HepG2 (cell line): ENCODE data around the gene DSG2. TPM values are rescaled to one million over a fixed set of nuclear protein-coding genes. Genes with fewer than 3 reads are reported as not detected.
A peak's percentile ranks its signal among the peaks of the same experiment; 100 is the strongest.

Experiments
- ATAD3A ChIP-seq: sonication (generic); formaldehyde crosslinking; IDR thresholded peaks from 2 replicates; pipeline ENCODE4 v1.4.0; 2020; ENCODE audit warnings: missing genetic modification reagents
- BRD4 ChIP-seq: sonication (generic); formaldehyde crosslinking; IDR thresholded peaks from 2 replicates; pipeline ENCODE4 v1.4.0; 2020; ENCODE audit warnings: missing genetic modification reagents
- ELF4 ChIP-seq: sonication (generic); formaldehyde crosslinking; IDR thresholded peaks from 2 replicates; pipeline ENCODE4 v1.5.0; 2020; ENCODE audit warnings: missing genetic modification reagents, mild to moderate bottlenecking, moderate library complexity, borderline replicate concordance
- GRHL1 ChIP-seq: sonication (generic); formaldehyde crosslinking; conservative IDR thresholded peaks from 2 replicates; pipeline ENCODE4 v1.8.0; 2022; ENCODE audit warnings: missing genetic modification reagents
- HDAC2 ChIP-seq: sonication (generic); formaldehyde crosslinking; IDR thresholded peaks from 2 replicates; pipeline ENCODE4 v1.4.0; 2020; ENCODE audit warnings: missing genetic modification reagents
- MBD4 ChIP-seq: IDR thresholded peaks from 2 replicates; pipeline ENCODE4 v1.6.1; 2012; ENCODE audit warnings: low read length, inconsistent platforms, borderline replicate concordance
- MTF1 ChIP-seq: sonication (generic); formaldehyde crosslinking; IDR thresholded peaks from 2 replicates; pipeline ENCODE4 v1.5.0; 2020; ENCODE audit warnings: missing genetic modification reagents
- NCOR1 ChIP-seq: fragments of 200-600 bp; sonication (generic); IDR thresholded peaks from 2 replicates; pipeline ENCODE4 v1.7.0; 2017; ENCODE audit warnings: antibody characterized with exemption, low read length, borderline replicate concordance
- NR1H2 ChIP-seq: sonication (generic); formaldehyde crosslinking; IDR thresholded peaks from 2 replicates; pipeline ENCODE4 v1.8.1; 2022; ENCODE audit warnings: low read depth, missing genetic modification reagents, borderline replicate concordance
- POGZ ChIP-seq: sonication (generic); formaldehyde crosslinking; IDR thresholded peaks from 2 replicates; pipeline ENCODE4 v1.4.0; 2020; ENCODE audit warnings: mild to moderate bottlenecking, missing genetic modification reagents
- YY1 ChIP-seq: IDR thresholded peaks from 2 replicates; pipeline ENCODE4 v1.6.1; 2011; ENCODE audit warnings: low read length, low read depth, moderate library complexity, mild to moderate bottlenecking; ENCODE audit not compliant: insufficient read depth, insufficient replicate concordance
- ZNF232 ChIP-seq: sonication (generic); formaldehyde crosslinking; IDR thresholded peaks from 2 replicates; pipeline ENCODE4 v1.4.0; 2020; ENCODE audit warnings: missing genetic modification reagents, borderline replicate concordance
- ZNF670 ChIP-seq: sonication (generic); formaldehyde crosslinking; IDR thresholded peaks from 2 replicates; pipeline ENCODE4 v1.8.0; 2022; ENCODE audit warnings: mild to moderate bottlenecking, missing genetic modification reagents, borderline replicate concordance
- ZNF850 ChIP-seq: sonication (generic); formaldehyde crosslinking; conservative IDR thresholded peaks from 2 replicates; pipeline ENCODE4 v1.9.0; 2021; ENCODE audit warnings: mild to moderate bottlenecking, missing genetic modification reagents
- polyA plus RNA-seq, 8 experiments: library from polyadenylated mRNA; depleted of rRNA in 3 of 8; stranded (reverse) in 7 of 8; unstranded in 1 of 8; fragments of >200 nt; fragmentation: Illumina TruSeq in 4 of 8; extraction: Trizol in 4 of 8; gene quantifications; 2 replicates each; pipeline versions ENCODE4 v1.2.1 to v1.2.3, GENCODE V29; 2011 to 2016; ENCODE audit warnings: low read depth in 4 of 8, missing spikeins in 1 of 8, mixed read lengths in 1 of 8; ENCODE audit not compliant: insufficient read depth in 1 of 8
- total RNA-seq, 5 experiments: library from RNA; depleted of rRNA; stranded (reverse); fragments of >200 nt; fragmentation: Illumina TruSeq; extraction: Trizol; gene quantifications; 2 replicates each; pipeline ENCODE4 v1.2.3, GENCODE V29; 2016; ENCODE audit warnings: low read depth in 1 of 5
- TF ChIP-seq, protein P1 (sequence below): sonication (generic); formaldehyde crosslinking; IDR thresholded peaks from 2 replicates; pipeline ENCODE4 v1.4.0; 2020; ENCODE audit warnings: missing genetic modification reagents, borderline replicate concordance
- TF ChIP-seq, protein P2 (sequence below): sonication (generic); formaldehyde crosslinking; IDR thresholded peaks from 2 replicates; pipeline ENCODE4 v1.4.0; 2020; ENCODE audit warnings: missing genetic modification reagents, borderline replicate concordance
- TF ChIP-seq, protein P3 (sequence below): sonication (generic); formaldehyde crosslinking; IDR thresholded peaks from 2 replicates; pipeline ENCODE4 v1.4.0; 2020; ENCODE audit warnings: missing genetic modification reagents, borderline replicate concordance

Gene DSG2
- total and polyA plus RNA-seq, 2 of the 13 experiments (the other 11 are each of a cell fraction or from before 2014, with no cell fraction given), result 23.3 to 66.7 TPM

DNA sequence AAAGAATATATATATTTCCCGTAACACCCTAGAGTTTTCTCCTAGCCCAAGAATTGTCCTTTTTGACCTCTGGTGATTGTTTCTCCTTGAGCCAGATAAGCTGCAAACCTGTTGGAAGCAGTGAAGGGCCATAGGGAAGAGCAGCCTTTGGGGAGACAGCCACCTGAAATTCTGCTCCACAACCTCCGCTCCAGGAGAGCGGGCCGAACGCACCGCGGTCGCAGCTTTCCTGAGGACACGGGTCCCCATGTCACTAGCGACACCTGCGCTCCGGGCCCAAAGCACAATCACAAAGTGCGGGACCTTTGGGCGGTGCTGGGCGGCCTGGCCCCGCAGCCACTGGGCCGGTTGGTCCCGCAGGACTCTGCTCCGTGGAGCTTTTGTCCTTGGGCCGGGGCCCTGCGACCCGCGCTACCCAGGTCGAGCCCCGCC lies 557 bp upstream of the DSG2 start (continued):
- TF ChIP-seq, protein P1, sequence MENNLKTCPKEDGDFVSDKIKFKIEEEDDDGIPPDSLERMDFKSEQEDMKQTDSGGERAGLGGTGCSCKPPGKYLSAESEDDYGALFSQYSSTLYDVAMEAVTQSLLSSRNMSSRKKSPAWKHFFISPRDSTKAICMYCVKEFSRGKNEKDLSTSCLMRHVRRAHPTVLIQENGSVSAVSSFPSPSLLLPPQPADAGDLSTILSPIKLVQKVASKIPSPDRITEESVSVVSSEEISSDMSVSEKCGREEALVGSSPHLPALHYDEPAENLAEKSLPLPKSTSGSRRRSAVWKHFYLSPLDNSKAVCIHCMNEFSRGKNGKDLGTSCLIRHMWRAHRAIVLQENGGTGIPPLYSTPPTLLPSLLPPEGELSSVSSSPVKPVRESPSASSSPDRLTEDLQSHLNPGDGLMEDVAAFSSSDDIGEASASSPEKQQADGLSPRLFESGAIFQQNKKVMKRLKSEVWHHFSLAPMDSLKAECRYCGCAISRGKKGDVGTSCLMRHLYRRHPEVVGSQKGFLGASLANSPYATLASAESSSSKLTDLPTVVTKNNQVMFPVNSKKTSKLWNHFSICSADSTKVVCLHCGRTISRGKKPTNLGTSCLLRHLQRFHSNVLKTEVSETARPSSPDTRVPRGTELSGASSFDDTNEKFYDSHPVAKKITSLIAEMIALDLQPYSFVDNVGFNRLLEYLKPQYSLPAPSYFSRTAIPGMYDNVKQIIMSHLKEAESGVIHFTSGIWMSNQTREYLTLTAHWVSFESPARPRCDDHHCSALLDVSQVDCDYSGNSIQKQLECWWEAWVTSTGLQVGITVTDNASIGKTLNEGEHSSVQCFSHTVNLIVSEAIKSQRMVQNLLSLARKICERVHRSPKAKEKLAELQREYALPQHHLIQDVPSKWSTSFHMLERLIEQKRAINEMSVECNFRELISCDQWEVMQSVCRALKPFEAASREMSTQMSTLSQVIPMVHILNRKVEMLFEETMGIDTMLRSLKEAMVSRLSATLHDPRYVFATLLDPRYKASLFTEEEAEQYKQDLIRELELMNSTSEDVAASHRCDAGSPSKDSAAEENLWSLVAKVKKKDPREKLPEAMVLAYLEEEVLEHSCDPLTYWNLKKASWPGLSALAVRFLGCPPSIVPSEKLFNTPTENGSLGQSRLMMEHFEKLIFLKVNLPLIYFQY (CRISPR knock-in tag), result peak; percentile 84; the same call in 1 of the 2 replicates
- TF ChIP-seq MTF1 (CRISPR knock-in tag), result no peak
- TF ChIP-seq MBD4, result no peak
- TF ChIP-seq, protein P2, sequence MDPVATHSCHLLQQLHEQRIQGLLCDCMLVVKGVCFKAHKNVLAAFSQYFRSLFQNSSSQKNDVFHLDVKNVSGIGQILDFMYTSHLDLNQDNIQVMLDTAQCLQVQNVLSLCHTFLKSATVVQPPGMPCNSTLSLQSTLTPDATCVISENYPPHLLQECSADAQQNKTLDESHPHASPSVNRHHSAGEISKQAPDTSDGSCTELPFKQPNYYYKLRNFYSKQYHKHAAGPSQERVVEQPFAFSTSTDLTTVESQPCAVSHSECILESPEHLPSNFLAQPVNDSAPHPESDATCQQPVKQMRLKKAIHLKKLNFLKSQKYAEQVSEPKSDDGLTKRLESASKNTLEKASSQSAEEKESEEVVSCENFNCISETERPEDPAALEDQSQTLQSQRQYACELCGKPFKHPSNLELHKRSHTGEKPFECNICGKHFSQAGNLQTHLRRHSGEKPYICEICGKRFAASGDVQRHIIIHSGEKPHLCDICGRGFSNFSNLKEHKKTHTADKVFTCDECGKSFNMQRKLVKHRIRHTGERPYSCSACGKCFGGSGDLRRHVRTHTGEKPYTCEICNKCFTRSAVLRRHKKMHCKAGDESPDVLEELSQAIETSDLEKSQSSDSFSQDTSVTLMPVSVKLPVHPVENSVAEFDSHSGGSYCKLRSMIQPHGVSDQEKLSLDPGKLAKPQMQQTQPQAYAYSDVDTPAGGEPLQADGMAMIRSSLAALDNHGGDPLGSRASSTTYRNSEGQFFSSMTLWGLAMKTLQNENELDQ (CRISPR knock-in tag), result no peak
- 0 out of 2 replicates have a peak, but pooled peaks have one; percentile 32 for TF ChIP-seq ZNF232 (CRISPR knock-in tag)
- TF ChIP-seq NR1H2, result no peak
- no peak for TF ChIP-seq ATAD3A (CRISPR knock-in tag)
- TF ChIP-seq POGZ (CRISPR knock-in tag), result peak; percentile 65; the same call in 1 of the 2 replicates
- TF ChIP-seq BRD4 (CRISPR knock-in tag), result peak; percentile 64; the same call in 1 of the 2 replicates
- no peak for TF ChIP-seq GRHL1 (CRISPR knock-in tag)
- 0 out of 2 replicates have a peak, but pooled peaks have one; percentile 68 for TF ChIP-seq ZNF670 (CRISPR knock-in tag)
- peak; percentile 65 for TF ChIP-seq YY1
- no peak for TF ChIP-seq ZNF850 (CRISPR knock-in tag)
- TF ChIP-seq, protein P3, sequence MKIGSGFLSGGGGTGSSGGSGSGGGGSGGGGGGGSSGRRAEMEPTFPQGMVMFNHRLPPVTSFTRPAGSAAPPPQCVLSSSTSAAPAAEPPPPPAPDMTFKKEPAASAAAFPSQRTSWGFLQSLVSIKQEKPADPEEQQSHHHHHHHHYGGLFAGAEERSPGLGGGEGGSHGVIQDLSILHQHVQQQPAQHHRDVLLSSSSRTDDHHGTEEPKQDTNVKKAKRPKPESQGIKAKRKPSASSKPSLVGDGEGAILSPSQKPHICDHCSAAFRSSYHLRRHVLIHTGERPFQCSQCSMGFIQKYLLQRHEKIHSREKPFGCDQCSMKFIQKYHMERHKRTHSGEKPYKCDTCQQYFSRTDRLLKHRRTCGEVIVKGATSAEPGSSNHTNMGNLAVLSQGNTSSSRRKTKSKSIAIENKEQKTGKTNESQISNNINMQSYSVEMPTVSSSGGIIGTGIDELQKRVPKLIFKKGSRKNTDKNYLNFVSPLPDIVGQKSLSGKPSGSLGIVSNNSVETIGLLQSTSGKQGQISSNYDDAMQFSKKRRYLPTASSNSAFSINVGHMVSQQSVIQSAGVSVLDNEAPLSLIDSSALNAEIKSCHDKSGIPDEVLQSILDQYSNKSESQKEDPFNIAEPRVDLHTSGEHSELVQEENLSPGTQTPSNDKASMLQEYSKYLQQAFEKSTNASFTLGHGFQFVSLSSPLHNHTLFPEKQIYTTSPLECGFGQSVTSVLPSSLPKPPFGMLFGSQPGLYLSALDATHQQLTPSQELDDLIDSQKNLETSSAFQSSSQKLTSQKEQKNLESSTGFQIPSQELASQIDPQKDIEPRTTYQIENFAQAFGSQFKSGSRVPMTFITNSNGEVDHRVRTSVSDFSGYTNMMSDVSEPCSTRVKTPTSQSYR (CRISPR knock-in tag), result peak; percentile 32; the same call in 1 of the 2 replicates
- TF ChIP-seq HDAC2 (CRISPR knock-in tag), result 0 out of 2 replicates have a peak, but pooled peaks have one; percentile 19
- peak; percentile 39; the same call in 1 of the 2 replicates for TF ChIP-seq NCOR1
- no peak for TF ChIP-seq ELF4
